Measurements from ENCODE around the gene B3GNT7.

Gene B3GNT7

GRCh38 chr2:231422056-231422455 is 26.5 kb downstream of the B3GNT7 start:
- DNase-seq (ENCODE audit: low read depth): no peak
- TF ChIP-seq CTCF (IDR thresholded peaks at IDR 0.05; ENCODE audit: low read length, missing control alignments): no peak
- H3K4me3 ChIP-seq (replicated peaks; ENCODE audit: low read depth, low read length): no peak overlapping the region

GRCh38 chr2:231423176-231423575 is 27.7 kb downstream of the B3GNT7 start:
- no peak for TF ChIP-seq CTCF (IDR thresholded peaks at IDR 0.05; ENCODE audit: low read length, missing control alignments)
- DNase-seq (ENCODE audit: low read depth): no peak
- H3K4me3 ChIP-seq (replicated peaks; ENCODE audit: low read depth, low read length): no peak overlapping the region

- DNase-seq (ENCODE audit: low read depth): no peak
- no peak for TF ChIP-seq CTCF (IDR thresholded peaks at IDR 0.05; ENCODE audit: low read length, missing control alignments)
- no peak overlapping the region for H3K4me3 ChIP-seq (replicated peaks; ENCODE audit: low read depth, low read length)
These were observed 29.8 kb downstream of the B3GNT7 start for GRCh38 chr2:231425291-231425810.

- TF ChIP-seq CTCF (IDR thresholded peaks at IDR 0.05; ENCODE audit: low read length, missing control alignments): no peak
- H3K4me3 ChIP-seq (replicated peaks; ENCODE audit: low read depth, low read length): no peak overlapping the region
- no peak for DNase-seq (ENCODE audit: low read depth)
These were observed 30.5 kb downstream of the B3GNT7 start for GRCh38 chr2:231425811-231426703.

- no peak for DNase-seq (ENCODE audit: low read depth)
- TF ChIP-seq CTCF (IDR thresholded peaks at IDR 0.05; ENCODE audit: low read length, missing control alignments): no peak
- H3K4me3 ChIP-seq (replicated peaks; ENCODE audit: low read depth, low read length): no peak overlapping the region
These were observed 31.6 kb downstream of the B3GNT7 start for GRCh38 chr2:231427116-231427515.

- no peak for TF ChIP-seq CTCF (IDR thresholded peaks at IDR 0.05; ENCODE audit: low read length, missing control alignments)
- no peak for DNase-seq (ENCODE audit: low read depth)
- no peak overlapping the region for H3K4me3 ChIP-seq (replicated peaks; ENCODE audit: low read depth, low read length)
These were observed 33.6 kb downstream of the B3GNT7 start for GRCh38 chr2:231429152-231429551.
